ENCODE results near the gene PANK1. TPM values are rescaled to one million over a fixed set of nuclear protein-coding genes. Genes with fewer than 3 reads are reported as not detected.

PANK1 gene
- total and polyA plus RNA-seq, 8 donors = 9.4 to 21.1 (median 17.5) TPM

- Histone ChIP-seq H3K4me3 (no peak overlapping the region), H3K36me3 (no peaks in the 10 kb centered on the region), H3K9me3 (no peaks in the 10 kb centered on the region), H3K27ac (no peak overlapping the region), H3K4me1 (no peaks in the 10 kb centered on the region), H3K27me3 (no peaks in the 10 kb centered on the region)
- no peak for TF ChIP-seq CTCF (IDR thresholded peaks at IDR 0.05)
- DNase-seq = no peak
- intact Hi-C loops (cut with DNase I) = no loop called here
- ATAC-seq = no peak
Observed at GRCh38 chr10:89651205-89651915, 6.3 kb upstream of the PANK1 start.

GRCh38 chr10:89649051-89649450 lies 4.0 kb upstream of the PANK1 start:
- ATAC-seq (no peak), DNase-seq (no peak)
- TF ChIP-seq CTCF (IDR thresholded peaks at IDR 0.05) = no peak
- intact Hi-C loops (cut with DNase I) = no loop called here
- Histone ChIP-seq H3K4me3 (no peak overlapping the region), H3K27ac (no peak overlapping the region), H3K27me3 (peaks cover 0 to 18% of the 10 kb centered on the region in 2 donors), H3K4me1 (peaks cover 0 to 9% of the 10 kb centered on the region in 2 donors), H3K9me3 (no peaks in the 10 kb centered on the region), H3K36me3 (no peaks in the 10 kb centered on the region)

- DNase-seq (no peak), ATAC-seq (no peak)
- intact Hi-C loops (cut with DNase I) = no loop called here
- H3K27me3 ChIP-seq = peaks cover 0 to 18% of the 10 kb centered on the region in 2 donors
- H3K36me3 ChIP-seq = no peaks in the 10 kb centered on the region
- H3K9me3 ChIP-seq = no peaks in the 10 kb centered on the region
- no peak overlapping the region for H3K4me3 ChIP-seq
- no peak for TF ChIP-seq CTCF (IDR thresholded peaks at IDR 0.05)
- no peak overlapping the region for H3K27ac ChIP-seq
- H3K4me1 ChIP-seq = peaks cover 0 to 9% of the 10 kb centered on the region in 2 donors
Observed at GRCh38 chr10:89648074-89648473, 3.0 kb upstream of the PANK1 start.

GRCh38 chr10:89646889-89647657 lies 2.0 kb upstream of the PANK1 start:
- no peak for ATAC-seq
- DNase-seq = peak in 2 of 4 donors; percentile 55
- intact Hi-C loops (cut with DNase I) = no loop called here
- no peaks in the 10 kb centered on the region for H3K36me3 ChIP-seq
- no peaks in the 10 kb centered on the region for H3K9me3 ChIP-seq
- TF ChIP-seq CTCF (IDR thresholded peaks at IDR 0.05) = no peak
- H3K27ac ChIP-seq = no peak overlapping the region
- no peak overlapping the region for H3K4me3 ChIP-seq
- H3K27me3 ChIP-seq = peaks cover 0 to 18% of the 10 kb centered on the region in 2 donors
- H3K4me1 ChIP-seq = peaks cover 0 to 9% of the 10 kb centered on the region in 2 donors

- Histone ChIP-seq H3K4me1 (peaks cover 0 to 9% of the 10 kb centered on the region in 2 donors), H3K36me3 (no peaks in the 10 kb centered on the region), H3K9me3 (no peaks in the 10 kb centered on the region), H3K27me3 (peaks cover 0 to 18% of the 10 kb centered on the region in 2 donors), H3K4me3 (peak overlapping the region in 1 of 2 donors; percentile 90), H3K27ac (peak overlapping the region; percentile 79 to 91)
- ATAC-seq = no peak
- peak in 1 of 4 donors; percentile 40 for DNase-seq
- TF ChIP-seq CTCF (IDR thresholded peaks at IDR 0.05) = no peak
- intact Hi-C loops (cut with DNase I) = no loop called here
Observed at GRCh38 chr10:89645742-89646172, 715 bp upstream of the PANK1 start.
